Type B pancreatic cell (in vitro differentiated cells): ENCODE measurements around the gene LCMT1. TPM values are rescaled to one million over a fixed set of nuclear protein-coding genes. Genes with fewer than 3 reads are reported as not detected.

Experiments used
- DNase-seq: peaks from one replicate; pipeline ENCODE4 v3.0.0; 2021; ENCODE audit warnings: mixed read lengths; ENCODE audit not compliant: unreplicated experiment; ENCODE audit errors: extremely low spot score
- H3K27ac Mint-ChIP-seq: 2 replicates; pipeline ENCODE4 v1.8.0; 2021; ENCODE audit warnings: mild to moderate bottlenecking, mixed read lengths
- H3K27me3 Mint-ChIP-seq: 2 replicates; pipeline ENCODE4 v1.8.0; 2021; ENCODE audit warnings: mixed read lengths
- H3K36me3 Mint-ChIP-seq: 2 replicates; pipeline ENCODE4 v1.8.0; 2021; ENCODE audit warnings: mixed read lengths
- H3K4me1 Mint-ChIP-seq: one replicate; pipeline ENCODE4 v1.8.0; 2021; ENCODE audit warnings: mixed read lengths; ENCODE audit not compliant: unreplicated experiment
- H3K4me3 Mint-ChIP-seq: 2 replicates; pipeline ENCODE4 v1.8.0; 2021; ENCODE audit warnings: mild to moderate bottlenecking, mixed read lengths
- H3K9me3 Mint-ChIP-seq: 2 replicates; pipeline ENCODE4 v1.8.0; 2021; ENCODE audit warnings: mixed read lengths
- CTCF ChIP-seq: fragments of 200-600 bp; sonication (generic); conservative IDR thresholded peaks from 2 replicates; pipeline ENCODE4 v1.5.0; 2021; ENCODE audit warnings: antibody characterized with exemption, mild to moderate bottlenecking
- total RNA-seq: library from RNA; stranded (reverse); gene quantifications from 2 replicates; pipeline ENCODE4 v1.2.1, GENCODE V29; 2021; ENCODE audit warnings: low replicate concordance

LCMT1 gene
- total RNA-seq, 1 donor from 2014 or later: 65.7 TPM

- no peak overlapping the region for H3K4me3 Mint-ChIP-seq
- no peaks in the 10 kb centered on the region for H3K9me3 Mint-ChIP-seq
- no peak for TF ChIP-seq CTCF
- H3K27me3 Mint-ChIP-seq: no peaks in the 10 kb centered on the region
- no peaks in the 10 kb centered on the region for H3K36me3 Mint-ChIP-seq
- no peak overlapping the region for H3K27ac Mint-ChIP-seq
- no peaks in the 10 kb centered on the region for H3K4me1 Mint-ChIP-seq
- no peak for DNase-seq
Observed at GRCh38 chr16:25079637-25080378, 31.7 kb upstream of the LCMT1 start.

GRCh38 chr16:25080420-25081131 is 31.0 kb upstream of the LCMT1 start:
- H3K4me3 Mint-ChIP-seq: no peak overlapping the region
- DNase-seq: no peak

GRCh38 chr16:25081702-25082101 is 29.8 kb upstream of the LCMT1 start:
- DNase-seq: no peak
- H3K9me3 Mint-ChIP-seq: no peaks in the 10 kb centered on the region
- H3K4me1 Mint-ChIP-seq: no peaks in the 10 kb centered on the region
- H3K27me3 Mint-ChIP-seq: no peaks in the 10 kb centered on the region
- TF ChIP-seq CTCF: no peak
- H3K27ac Mint-ChIP-seq: no peak overlapping the region
- H3K4me3 Mint-ChIP-seq: no peak overlapping the region
- no peaks in the 10 kb centered on the region for H3K36me3 Mint-ChIP-seq

More at GRCh38 chr16:25080420-25081131, 31.0 kb upstream of the LCMT1 start:
- H3K4me1 Mint-ChIP-seq: no peaks in the 10 kb centered on the region
- no peak overlapping the region for H3K27ac Mint-ChIP-seq
- no peaks in the 10 kb centered on the region for H3K36me3 Mint-ChIP-seq
- no peaks in the 10 kb centered on the region for H3K27me3 Mint-ChIP-seq
- H3K9me3 Mint-ChIP-seq: no peaks in the 10 kb centered on the region
- no peak for TF ChIP-seq CTCF

- no peak for TF ChIP-seq CTCF
- H3K4me1 Mint-ChIP-seq: peaks cover 8% of the 10 kb centered on the region
- no peaks in the 10 kb centered on the region for H3K9me3 Mint-ChIP-seq
- H3K27me3 Mint-ChIP-seq: no peaks in the 10 kb centered on the region
- no peak overlapping the region for H3K4me3 Mint-ChIP-seq
- no peak for DNase-seq
- no peak overlapping the region for H3K27ac Mint-ChIP-seq
- no peaks in the 10 kb centered on the region for H3K36me3 Mint-ChIP-seq
Observed at GRCh38 chr16:25083065-25083464, 28.5 kb upstream of the LCMT1 start.

GRCh38 chr16:25083701-25084100 is 27.8 kb upstream of the LCMT1 start:
- H3K27me3 Mint-ChIP-seq: no peaks in the 10 kb centered on the region
- H3K4me3 Mint-ChIP-seq: no peak overlapping the region
- H3K36me3 Mint-ChIP-seq: no peaks in the 10 kb centered on the region
- H3K9me3 Mint-ChIP-seq: no peaks in the 10 kb centered on the region
- TF ChIP-seq CTCF: no peak
- DNase-seq: no peak
- H3K4me1 Mint-ChIP-seq: peaks cover 8% of the 10 kb centered on the region
- no peak overlapping the region for H3K27ac Mint-ChIP-seq
